Measurements from ENCODE around the gene LBP.
A peak's percentile ranks its signal among the peaks of the same experiment; 100 is the strongest.

Gene LBP

DNA sequence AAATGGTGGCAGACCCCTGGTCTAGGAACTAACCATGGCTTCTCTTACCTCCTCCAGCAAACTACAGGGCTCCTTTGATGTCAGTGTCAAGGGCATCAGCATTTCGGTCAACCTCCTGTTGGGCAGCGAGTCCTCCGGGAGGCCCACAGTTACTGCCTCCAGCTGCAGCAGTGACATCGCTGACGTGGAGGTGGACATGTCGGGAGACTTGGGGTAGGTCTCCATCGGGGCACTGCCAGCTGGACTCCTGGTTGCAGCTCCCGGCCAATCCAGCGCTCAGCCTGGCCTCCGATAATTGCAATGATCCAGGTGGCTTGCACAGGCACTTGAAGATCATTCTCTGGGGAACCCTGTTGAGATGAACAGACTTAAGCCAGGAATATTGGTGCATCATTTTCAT is 7.9 kb downstream of the LBP start:
- no peak for DNase-seq (ENCODE audit: low read depth)
- TF ChIP-seq, protein P1, sequence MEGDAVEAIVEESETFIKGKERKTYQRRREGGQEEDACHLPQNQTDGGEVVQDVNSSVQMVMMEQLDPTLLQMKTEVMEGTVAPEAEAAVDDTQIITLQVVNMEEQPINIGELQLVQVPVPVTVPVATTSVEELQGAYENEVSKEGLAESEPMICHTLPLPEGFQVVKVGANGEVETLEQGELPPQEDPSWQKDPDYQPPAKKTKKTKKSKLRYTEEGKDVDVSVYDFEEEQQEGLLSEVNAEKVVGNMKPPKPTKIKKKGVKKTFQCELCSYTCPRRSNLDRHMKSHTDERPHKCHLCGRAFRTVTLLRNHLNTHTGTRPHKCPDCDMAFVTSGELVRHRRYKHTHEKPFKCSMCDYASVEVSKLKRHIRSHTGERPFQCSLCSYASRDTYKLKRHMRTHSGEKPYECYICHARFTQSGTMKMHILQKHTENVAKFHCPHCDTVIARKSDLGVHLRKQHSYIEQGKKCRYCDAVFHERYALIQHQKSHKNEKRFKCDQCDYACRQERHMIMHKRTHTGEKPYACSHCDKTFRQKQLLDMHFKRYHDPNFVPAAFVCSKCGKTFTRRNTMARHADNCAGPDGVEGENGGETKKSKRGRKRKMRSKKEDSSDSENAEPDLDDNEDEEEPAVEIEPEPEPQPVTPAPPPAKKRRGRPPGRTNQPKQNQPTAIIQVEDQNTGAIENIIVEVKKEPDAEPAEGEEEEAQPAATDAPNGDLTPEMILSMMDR (IDR thresholded peaks at IDR 0.05; ENCODE audit: insufficient read depth, low read depth, low read length, missing control alignments), result no peak
- no peak overlapping the region for H3K4me3 ChIP-seq (ENCODE audit: low read depth, low read length)

DNA sequence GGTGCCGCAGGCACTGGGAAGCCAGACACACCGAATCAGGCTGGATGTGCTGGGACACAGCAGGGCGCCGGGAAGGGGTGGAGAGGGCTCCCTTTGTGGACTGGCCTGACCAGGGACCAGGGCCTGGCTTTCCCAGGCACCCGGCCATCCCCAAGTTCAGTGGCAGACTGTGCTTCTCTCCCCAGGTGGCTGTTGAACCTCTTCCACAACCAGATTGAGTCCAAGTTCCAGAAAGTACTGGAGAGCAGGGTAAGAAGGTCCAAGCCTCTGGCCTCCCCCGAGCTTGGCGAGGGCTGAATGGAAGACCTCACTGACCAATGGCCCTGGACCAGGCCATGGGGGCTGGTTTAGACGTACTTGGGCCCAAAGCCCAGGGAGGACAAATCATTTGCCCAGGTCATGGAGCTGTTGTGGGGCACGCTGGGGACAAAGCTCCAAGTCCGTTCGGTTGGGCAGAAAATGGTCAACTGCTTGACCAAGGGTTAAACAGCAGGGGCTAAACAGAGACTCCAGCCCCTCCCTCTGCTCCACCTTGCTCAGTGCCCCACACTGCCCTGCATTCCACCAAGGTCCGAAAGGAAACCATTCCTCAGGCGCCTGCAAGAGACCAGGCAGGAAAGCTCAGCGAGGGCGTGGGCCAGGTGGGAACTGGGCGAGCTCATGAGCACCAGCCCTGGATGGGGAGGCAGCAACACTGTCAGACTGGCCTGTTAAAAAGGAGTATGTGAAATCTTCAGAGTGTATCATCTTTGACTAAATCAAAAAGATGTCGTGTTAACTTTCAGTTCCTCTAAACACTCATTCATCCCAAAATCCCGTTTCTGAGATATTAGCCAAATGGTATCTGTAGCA is 9.1 kb downstream of the LBP start:
- TF ChIP-seq, protein P1 (IDR thresholded peaks at IDR 0.05; ENCODE audit: insufficient read depth, low read depth, low read length, missing control alignments), result no peak
- no peak for DNase-seq (ENCODE audit: low read depth)

DNA sequence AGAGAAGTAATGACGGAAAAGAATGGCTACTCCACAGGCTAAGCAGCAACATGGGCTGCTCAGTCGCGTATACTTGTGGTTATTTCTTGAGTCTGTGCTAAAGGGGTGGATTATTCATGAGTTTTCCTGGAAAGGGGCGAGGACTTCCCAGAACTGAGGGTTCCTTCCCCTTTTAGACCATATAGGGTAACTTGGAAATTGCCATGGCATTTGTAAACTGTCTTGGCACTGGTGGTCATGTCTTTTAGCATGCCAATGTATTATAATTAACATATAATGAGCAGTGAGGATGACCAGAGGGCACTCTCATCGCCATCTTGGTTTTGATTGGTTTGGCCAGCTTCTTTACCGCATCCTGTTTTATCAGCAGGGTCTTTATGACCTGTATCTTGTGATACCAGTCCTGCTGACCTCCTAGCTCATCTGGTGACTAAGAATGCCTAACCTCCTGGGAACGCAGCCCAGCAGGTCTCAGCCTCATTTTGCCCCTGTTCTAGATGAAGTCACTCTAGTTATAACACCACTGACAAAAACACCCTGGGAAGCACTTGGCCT is 11.4 kb downstream of the LBP start:
- DNase-seq (ENCODE audit: low read depth), result no peak

More for the DNA sequence above, 9.1 kb downstream of the LBP start:
- H3K4me3 ChIP-seq (ENCODE audit: low read depth, low read length), result no peak overlapping the region

DNA sequence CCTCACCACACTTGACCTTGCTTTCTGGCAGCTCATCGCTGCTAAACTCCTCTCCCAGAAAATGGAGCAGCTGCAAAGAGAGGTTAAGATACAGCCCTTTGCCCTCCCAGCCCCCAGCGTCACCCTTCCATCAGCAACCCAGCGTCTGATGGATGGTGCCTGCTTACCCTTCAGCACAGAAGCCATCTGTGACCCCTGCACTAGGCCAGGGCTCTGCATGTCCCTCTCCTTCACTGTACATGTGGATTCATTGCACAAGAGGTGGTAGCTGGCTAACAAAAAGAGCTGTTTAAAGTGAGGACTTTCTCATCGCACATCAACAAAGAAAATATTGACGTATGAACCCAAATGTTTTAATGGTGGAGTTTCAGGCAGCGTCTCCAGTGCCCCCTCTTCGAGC is 12.3 kb downstream of the LBP start:
- DNase-seq (ENCODE audit: low read depth), result no peak
- H3K4me3 ChIP-seq (ENCODE audit: low read depth, low read length), result no peak overlapping the region
- TF ChIP-seq, protein P1 (IDR thresholded peaks at IDR 0.05; ENCODE audit: insufficient read depth, low read depth, low read length, missing control alignments), result no peak

More for the DNA sequence above, 11.4 kb downstream of the LBP start:
- TF ChIP-seq, protein P1 (IDR thresholded peaks at IDR 0.05; ENCODE audit: insufficient read depth, low read depth, low read length, missing control alignments), result no peak
- no peak overlapping the region for H3K4me3 ChIP-seq (ENCODE audit: low read depth, low read length)

DNA sequence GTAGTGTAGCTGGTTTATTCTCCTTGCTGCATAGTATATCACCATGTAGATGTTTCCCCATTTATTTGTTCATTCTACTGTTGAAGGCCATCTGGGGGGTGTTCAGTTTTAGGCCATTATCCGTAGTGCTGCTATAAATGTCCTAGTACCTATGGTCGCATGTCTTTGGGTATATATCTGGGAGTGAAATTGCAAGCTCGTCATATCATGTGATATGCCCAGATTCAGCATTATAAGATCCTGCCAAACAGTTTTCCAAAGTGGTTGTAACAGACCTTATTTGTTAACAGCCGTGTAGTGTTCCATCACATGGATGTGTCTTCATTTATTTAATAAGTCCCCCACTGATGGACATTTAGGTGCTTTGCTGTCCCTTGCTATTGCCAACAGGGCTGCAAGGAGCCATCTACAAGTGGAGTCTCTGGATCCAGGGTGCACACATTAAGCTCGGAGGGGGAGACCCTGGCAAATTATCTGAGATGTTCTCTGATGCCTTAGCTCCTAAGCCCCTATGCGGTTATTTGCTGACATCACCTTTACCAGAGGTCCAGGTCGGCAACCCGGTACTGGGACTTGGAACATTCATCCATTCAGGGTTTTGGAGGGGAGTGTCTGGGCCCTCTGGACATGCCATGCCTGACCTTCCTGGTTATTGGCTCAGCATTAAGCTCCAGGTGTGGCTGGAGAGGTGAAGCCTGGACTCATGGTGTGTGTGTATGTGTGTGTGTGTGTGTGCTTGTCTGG is 16.9 kb downstream of the LBP start:
- DNase-seq (ENCODE audit: low read depth), result no peak
- no peak overlapping the region for H3K4me3 ChIP-seq (ENCODE audit: low read depth, low read length)
- TF ChIP-seq, protein P1 (IDR thresholded peaks at IDR 0.05; ENCODE audit: insufficient read depth, low read depth, low read length, missing control alignments), result no peak

DNA sequence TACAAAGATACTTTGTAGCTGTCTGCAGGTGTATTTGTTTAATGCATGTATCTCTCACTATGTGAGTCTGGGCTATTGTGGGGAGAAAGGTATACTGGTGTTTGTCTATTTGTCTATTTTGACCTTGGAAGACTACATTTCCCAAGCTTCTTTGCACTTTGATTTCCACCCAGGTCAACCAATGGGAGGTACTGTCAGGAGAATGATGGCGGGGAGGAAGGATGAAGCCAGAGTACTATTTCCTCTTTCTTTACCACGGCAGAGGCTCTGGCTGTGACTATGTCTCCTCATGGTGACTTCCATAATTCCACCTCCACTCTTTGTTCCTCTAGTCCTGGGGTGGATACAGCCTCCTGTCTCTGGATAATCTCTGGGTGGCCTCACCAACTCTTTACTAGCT is 23.1 kb downstream of the LBP start:
- peak; percentile 15 for DNase-seq (ENCODE audit: low read depth)

More for the DNA sequence above, 23.1 kb downstream of the LBP start:
- no peak overlapping the region for H3K4me3 ChIP-seq (ENCODE audit: low read depth, low read length)
- TF ChIP-seq, protein P1 (IDR thresholded peaks at IDR 0.05; ENCODE audit: insufficient read depth, low read depth, low read length, missing control alignments), result no peak
